H1 (cell line): ENCODE results near the gene MYBPH.

Experiments used
- HDAC2 ChIP-seq, 2 experiments: fragments of 300-600 bp in 1 of 2; sonication (generic) in 1 of 2; IDR thresholded peaks; 2 replicates each; pipeline ENCODE4 v1.6.1; 2011 to 2012; ENCODE audit warnings: low read depth in 2 of 2, low read length in 2 of 2, mild to moderate bottlenecking in 2 of 2, moderate library complexity in 2 of 2, borderline replicate concordance in 1 of 2, inconsistent platforms in 1 of 2
- POLR2AphosphoS5 ChIP-seq: IDR thresholded peaks from 2 replicates; pipeline ENCODE4 v1.6.1; 2011; ENCODE audit warnings: low read depth, low read length
- SIN3A ChIP-seq, 2 experiments: IDR thresholded peaks in 1 of 2; conservative IDR thresholded peaks in 1 of 2; 2 replicates each; pipeline ENCODE4 v1.6.1; 2011 to 2012; ENCODE audit warnings: low read length in 2 of 2, improper control_type of control experiment in 1 of 2, low read depth in 1 of 2, mild to moderate bottlenecking in 1 of 2

DNA sequence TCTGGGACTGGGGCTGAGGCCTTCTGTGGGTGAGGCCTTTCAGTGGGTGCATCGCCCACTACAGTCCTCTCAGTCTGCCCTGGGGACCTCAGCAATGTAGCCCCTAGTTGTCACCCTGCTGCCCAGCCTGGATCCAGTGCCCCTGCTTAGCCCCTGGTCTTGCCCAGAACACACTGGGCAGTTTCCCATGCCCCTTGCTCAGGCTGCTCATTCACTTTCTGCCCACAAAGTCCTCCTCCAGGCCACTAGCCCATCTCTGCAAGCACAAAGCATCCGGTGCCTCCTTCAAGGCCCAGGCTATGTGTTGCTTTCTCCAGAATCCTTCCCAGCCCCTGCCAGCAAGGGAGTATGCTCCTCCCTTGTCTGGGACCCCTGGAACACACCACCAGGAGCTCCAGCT is 53.5 kb downstream of the MYBPH start:
- TF ChIP-seq POLR2AphosphoS5, result no peak
- no peak for TF ChIP-seq HDAC2 (IDR thresholded peaks at IDR 0.05; ENCODE audit: borderline replicate concordance in 1 of 2, low read depth in 2 of 2, low read length in 2 of 2)
- no peak for TF ChIP-seq SIN3A (conservative IDR thresholded peaks at IDR 0.05 in 1 of 2, IDR thresholded peaks at IDR 0.05 in 1 of 2; ENCODE audit: low read depth in 1 of 2, low read length in 2 of 2)
